ENCODE data around the gene ABCB11.

The ABCB11 gene

GRCh38 chr2:168993538-168993937, 37.6 kb downstream of the ABCB11 start:
- Histone ChIP-seq H3K4me1 (ENCODE audit: control insufficient read depth, insufficient read depth, low read length) (no peaks in the 10 kb centered on the region; the same call in 1 of the 2 replicates), H3K4me3 (ENCODE audit: low read depth, low read length) (no peak overlapping the region), H3K9me3 (ENCODE audit: control insufficient read depth, insufficient read depth, low read depth, low read length) (no peaks in the 10 kb centered on the region), H3K27ac (ENCODE audit: low read depth, low read length) (no peak overlapping the region), H3K36me3 (ENCODE audit: control insufficient read depth, insufficient read depth, low read length) (no peaks in the 10 kb centered on the region), H3K27me3 (ENCODE audit: control insufficient read depth, insufficient read depth, low read length) (no peaks in the 10 kb centered on the region), H3K9ac (ENCODE audit: low read length) (peak overlapping the region; percentile 20)

DNA sequence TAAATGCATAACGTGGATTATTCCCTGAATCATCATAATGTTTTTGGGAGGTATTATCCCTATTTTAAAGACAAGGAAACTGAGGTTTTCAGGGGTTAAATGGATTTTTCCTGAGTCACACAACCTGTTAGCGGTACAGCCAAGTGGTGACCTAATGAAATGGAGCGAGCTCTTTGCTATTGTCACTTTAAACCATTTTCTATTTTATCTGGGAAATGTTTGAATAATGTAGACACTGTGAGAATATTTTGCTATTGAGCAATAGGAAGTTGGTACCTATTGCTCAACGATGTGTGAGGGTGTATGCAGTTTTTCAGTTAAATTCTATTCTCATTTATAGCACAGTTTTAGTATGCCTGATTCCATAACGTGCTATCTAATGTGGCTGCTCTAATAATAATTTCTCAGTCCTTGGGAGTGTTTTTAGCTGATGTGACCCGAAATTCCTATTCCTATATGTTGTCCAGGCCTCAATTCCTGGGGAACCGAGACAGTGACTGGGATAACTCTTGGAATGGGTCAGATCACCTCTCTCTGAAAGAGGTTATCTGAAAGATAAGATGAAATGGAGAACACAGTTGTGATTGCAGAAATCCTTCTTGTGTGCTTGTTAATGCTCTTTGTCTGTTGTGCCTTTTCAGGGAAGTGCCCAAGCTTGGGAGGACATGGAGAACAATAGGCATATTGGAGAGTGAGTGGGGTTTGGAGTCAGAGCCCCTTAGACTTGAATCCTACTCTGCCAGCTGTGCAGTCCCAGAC, 38.4 kb downstream of the ABCB11 start:
- H3K4me3 ChIP-seq (ENCODE audit: low read depth, low read length), result no peak overlapping the region
- no peaks in the 10 kb centered on the region for H3K9me3 ChIP-seq (ENCODE audit: control insufficient read depth, insufficient read depth, low read depth, low read length)
- no peaks in the 10 kb centered on the region for H3K36me3 ChIP-seq (ENCODE audit: control insufficient read depth, insufficient read depth, low read length)
- H3K9ac ChIP-seq (ENCODE audit: low read length), result no peak overlapping the region
- H3K27me3 ChIP-seq (ENCODE audit: control insufficient read depth, insufficient read depth, low read length), result no peaks in the 10 kb centered on the region
- H3K4me1 ChIP-seq (ENCODE audit: control insufficient read depth, insufficient read depth, low read length), result no peaks in the 10 kb centered on the region; the same call in 1 of the 2 replicates
- no peak overlapping the region for H3K27ac ChIP-seq (ENCODE audit: low read depth, low read length)

DNA sequence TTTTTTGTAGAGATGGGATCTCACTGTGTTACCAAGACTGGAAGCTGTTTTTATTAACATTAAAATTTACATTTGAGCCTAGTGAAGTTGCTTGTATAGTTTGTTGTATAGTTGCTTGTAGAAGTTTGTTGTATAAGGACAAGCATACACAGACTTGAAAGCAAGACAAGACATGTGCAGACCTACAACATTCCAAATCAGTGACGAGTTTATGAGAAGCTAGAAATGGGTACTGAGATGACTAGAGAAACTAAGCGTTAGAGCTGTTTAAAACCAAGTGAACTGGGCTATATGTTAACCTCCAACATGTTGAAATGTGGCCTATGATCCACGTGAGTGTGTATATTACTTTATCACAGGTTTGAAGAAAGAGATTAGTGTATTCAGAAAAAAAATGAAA, 39.1 kb downstream of the ABCB11 start:
- Histone ChIP-seq H3K36me3 (ENCODE audit: control insufficient read depth, insufficient read depth, low read length) (no peaks in the 10 kb centered on the region), H3K9me3 (ENCODE audit: control insufficient read depth, insufficient read depth, low read depth, low read length) (no peaks in the 10 kb centered on the region), H3K9ac (ENCODE audit: low read length) (no peak overlapping the region), H3K27ac (ENCODE audit: low read depth, low read length) (no peak overlapping the region), H3K4me1 (ENCODE audit: control insufficient read depth, insufficient read depth, low read length) (no peaks in the 10 kb centered on the region; the same call in 1 of the 2 replicates), H3K27me3 (ENCODE audit: control insufficient read depth, insufficient read depth, low read length) (no peaks in the 10 kb centered on the region), H3K4me3 (ENCODE audit: low read depth, low read length) (no peak overlapping the region)

- Histone ChIP-seq H3K27me3 (ENCODE audit: control insufficient read depth, insufficient read depth, low read length) (no peaks in the 10 kb centered on the region), H3K27ac (ENCODE audit: low read depth, low read length) (no peak overlapping the region), H3K4me3 (ENCODE audit: low read depth, low read length) (no peak overlapping the region), H3K9ac (ENCODE audit: low read length) (no peak overlapping the region), H3K36me3 (ENCODE audit: control insufficient read depth, insufficient read depth, low read length) (no peaks in the 10 kb centered on the region), H3K9me3 (ENCODE audit: control insufficient read depth, insufficient read depth, low read depth, low read length) (no peaks in the 10 kb centered on the region), H3K4me1 (ENCODE audit: control insufficient read depth, insufficient read depth, low read length) (no peaks in the 10 kb centered on the region)
Observed at GRCh38 chr2:168988755-168989154, 42.4 kb downstream of the ABCB11 start.

- no peaks in the 10 kb centered on the region for H3K36me3 ChIP-seq (ENCODE audit: control insufficient read depth, insufficient read depth, low read length)
- H3K9me3 ChIP-seq (ENCODE audit: control insufficient read depth, insufficient read depth, low read depth, low read length), result no peaks in the 10 kb centered on the region
- no peak overlapping the region for H3K4me3 ChIP-seq (ENCODE audit: low read depth, low read length)
- no peak overlapping the region for H3K27ac ChIP-seq (ENCODE audit: low read depth, low read length)
- no peak overlapping the region for H3K9ac ChIP-seq (ENCODE audit: low read length)
- H3K4me1 ChIP-seq (ENCODE audit: control insufficient read depth, insufficient read depth, low read length), result no peaks in the 10 kb centered on the region
- H3K27me3 ChIP-seq (ENCODE audit: control insufficient read depth, insufficient read depth, low read length), result no peaks in the 10 kb centered on the region
Observed at GRCh38 chr2:168986398-168986943, 44.7 kb downstream of the ABCB11 start.

DNA sequence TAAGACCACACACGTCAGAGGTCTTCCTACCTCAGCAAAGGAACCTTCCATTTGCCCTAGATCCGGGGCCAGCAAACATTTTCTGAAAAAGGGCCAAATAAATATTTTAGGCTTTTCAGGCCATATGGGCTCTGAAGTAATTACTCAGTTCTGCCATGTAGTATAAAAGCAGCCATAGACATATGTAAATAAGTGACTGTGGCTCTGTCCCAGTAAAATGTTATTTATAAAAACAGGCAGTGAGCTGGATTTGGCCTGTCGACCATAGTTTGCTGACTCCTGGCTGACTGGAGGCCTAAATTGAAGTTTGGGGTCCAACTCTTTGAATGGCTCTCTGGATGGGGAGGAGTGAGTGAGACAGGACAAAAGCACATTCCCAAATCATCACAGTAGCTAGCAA, 49.5 kb downstream of the ABCB11 start:
- H3K27me3 ChIP-seq (ENCODE audit: control insufficient read depth, insufficient read depth, low read length), result no peaks in the 10 kb centered on the region
- H3K9ac ChIP-seq (ENCODE audit: low read length), result no peak overlapping the region
- no peak overlapping the region for H3K27ac ChIP-seq (ENCODE audit: low read depth, low read length)
- no peaks in the 10 kb centered on the region for H3K36me3 ChIP-seq (ENCODE audit: control insufficient read depth, insufficient read depth, low read length)
- H3K4me3 ChIP-seq (ENCODE audit: low read depth, low read length), result no peak overlapping the region
- H3K9me3 ChIP-seq (ENCODE audit: control insufficient read depth, insufficient read depth, low read depth, low read length), result no peaks in the 10 kb centered on the region
- H3K4me1 ChIP-seq (ENCODE audit: control insufficient read depth, insufficient read depth, low read length), result no peaks in the 10 kb centered on the region

DNA sequence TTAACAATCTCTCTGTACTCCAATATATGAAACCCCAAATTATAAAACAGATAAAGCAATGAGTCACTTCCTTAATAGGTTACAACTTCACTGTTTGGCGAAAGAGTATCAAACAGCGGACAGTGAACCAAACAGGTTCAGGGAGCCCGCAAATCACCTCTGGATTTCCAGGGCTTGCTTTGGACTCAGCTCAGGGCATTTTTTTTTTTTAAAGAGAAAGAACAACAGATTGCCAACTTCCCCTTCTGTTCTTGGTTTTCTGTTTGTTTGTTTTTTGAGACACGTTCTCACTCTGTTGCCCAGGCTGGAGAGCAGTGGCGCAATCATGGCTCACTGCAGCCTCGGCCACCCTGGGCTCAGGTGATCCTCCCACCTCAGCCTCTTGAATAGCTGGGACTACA, 52.7 kb downstream of the ABCB11 start:
- no peaks in the 10 kb centered on the region for H3K9me3 ChIP-seq (ENCODE audit: control insufficient read depth, insufficient read depth, low read depth, low read length)
- no peak overlapping the region for H3K27ac ChIP-seq (ENCODE audit: low read depth, low read length)
- no peak overlapping the region for H3K9ac ChIP-seq (ENCODE audit: low read length)
- no peak overlapping the region for H3K4me3 ChIP-seq (ENCODE audit: low read depth, low read length)
- no peaks in the 10 kb centered on the region for H3K27me3 ChIP-seq (ENCODE audit: control insufficient read depth, insufficient read depth, low read length)
- H3K36me3 ChIP-seq (ENCODE audit: control insufficient read depth, insufficient read depth, low read length), result no peaks in the 10 kb centered on the region
- H3K4me1 ChIP-seq (ENCODE audit: control insufficient read depth, insufficient read depth, low read length), result no peaks in the 10 kb centered on the region

DNA sequence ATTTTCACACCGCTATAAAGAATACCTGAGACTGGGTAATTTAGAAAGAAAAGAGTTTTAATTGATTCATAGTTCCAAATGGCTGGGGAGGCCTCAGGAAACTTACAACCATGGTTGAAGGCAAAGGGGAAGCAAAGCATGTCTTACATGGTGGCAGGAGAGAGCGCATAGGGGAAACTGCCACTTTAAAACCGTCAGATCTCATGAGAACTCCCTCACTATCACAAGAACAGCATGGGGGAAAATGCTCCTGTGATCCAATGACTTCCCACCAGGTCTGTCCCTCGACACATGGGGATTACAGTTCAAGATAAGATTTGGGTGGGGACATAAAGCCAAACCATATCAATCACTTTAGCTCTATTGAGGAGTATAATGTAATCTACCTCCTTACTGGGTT, 53.5 kb downstream of the ABCB11 start:
- Histone ChIP-seq H3K9me3 (ENCODE audit: control insufficient read depth, insufficient read depth, low read depth, low read length) (no peaks in the 10 kb centered on the region), H3K4me3 (ENCODE audit: low read depth, low read length) (no peak overlapping the region), H3K9ac (ENCODE audit: low read length) (no peak overlapping the region), H3K27me3 (ENCODE audit: control insufficient read depth, insufficient read depth, low read length) (no peaks in the 10 kb centered on the region), H3K4me1 (ENCODE audit: control insufficient read depth, insufficient read depth, low read length) (no peaks in the 10 kb centered on the region), H3K36me3 (ENCODE audit: control insufficient read depth, insufficient read depth, low read length) (no peaks in the 10 kb centered on the region), H3K27ac (ENCODE audit: low read depth, low read length) (no peak overlapping the region)

GRCh38 chr2:168976034-168976654, 55.0 kb downstream of the ABCB11 start:
- H3K9me3 ChIP-seq (ENCODE audit: control insufficient read depth, insufficient read depth, low read depth, low read length), result no peaks in the 10 kb centered on the region
- no peak overlapping the region for H3K27ac ChIP-seq (ENCODE audit: low read depth, low read length)
- no peaks in the 10 kb centered on the region for H3K4me1 ChIP-seq (ENCODE audit: control insufficient read depth, insufficient read depth, low read length)
- no peak overlapping the region for H3K9ac ChIP-seq (ENCODE audit: low read length)
- no peaks in the 10 kb centered on the region for H3K36me3 ChIP-seq (ENCODE audit: control insufficient read depth, insufficient read depth, low read length)
- H3K27me3 ChIP-seq (ENCODE audit: control insufficient read depth, insufficient read depth, low read length), result no peaks in the 10 kb centered on the region
- no peak overlapping the region for H3K4me3 ChIP-seq (ENCODE audit: low read depth, low read length)

DNA sequence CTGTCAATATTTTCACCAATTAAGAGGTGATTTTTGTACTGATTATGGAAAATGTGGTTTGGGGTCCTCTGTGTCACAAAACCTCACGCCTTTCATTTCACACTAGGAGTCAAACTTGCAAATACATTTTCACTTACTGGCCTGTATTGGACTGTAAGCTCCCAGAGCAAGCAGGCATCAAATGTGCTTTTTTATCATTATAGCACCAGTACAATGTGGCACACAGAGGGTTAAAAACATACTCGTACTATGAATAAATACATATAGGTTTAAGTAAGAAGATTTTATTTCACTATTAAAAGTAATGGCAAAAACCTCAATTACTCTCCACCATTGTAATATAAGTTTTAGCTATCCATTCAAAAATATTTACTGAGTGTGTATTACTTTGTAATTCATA, 56.7 kb downstream of the ABCB11 start:
- H3K9ac ChIP-seq (ENCODE audit: low read length), result no peak overlapping the region
- H3K4me3 ChIP-seq (ENCODE audit: low read depth, low read length), result no peak overlapping the region
- H3K36me3 ChIP-seq (ENCODE audit: control insufficient read depth, insufficient read depth, low read length), result no peaks in the 10 kb centered on the region
- no peaks in the 10 kb centered on the region for H3K9me3 ChIP-seq (ENCODE audit: control insufficient read depth, insufficient read depth, low read depth, low read length)
- H3K27me3 ChIP-seq (ENCODE audit: control insufficient read depth, insufficient read depth, low read length), result no peaks in the 10 kb centered on the region
- no peaks in the 10 kb centered on the region for H3K4me1 ChIP-seq (ENCODE audit: control insufficient read depth, insufficient read depth, low read length)
- H3K27ac ChIP-seq (ENCODE audit: low read depth, low read length), result no peak overlapping the region

DNA sequence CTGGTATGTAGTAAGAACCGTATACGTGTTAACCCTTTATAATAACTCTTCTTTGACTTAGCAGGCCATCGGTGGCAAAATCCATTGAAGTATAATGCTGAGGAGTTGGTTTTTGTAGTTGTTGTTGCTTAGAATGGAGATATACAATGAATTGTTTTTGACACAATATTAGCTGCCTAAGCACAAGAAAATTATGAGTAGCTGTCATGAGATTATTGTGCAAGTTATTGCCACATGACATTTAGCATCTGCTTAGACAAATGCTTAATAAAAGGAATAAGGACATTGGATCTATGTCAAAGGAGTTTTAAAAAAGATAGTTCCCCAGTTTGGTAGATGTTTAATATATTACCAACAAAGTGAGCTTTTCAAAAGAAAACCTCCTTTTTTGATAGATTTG, 59.9 kb downstream of the ABCB11 start:
- H3K27ac ChIP-seq (ENCODE audit: low read depth, low read length), result no peak overlapping the region
- H3K9me3 ChIP-seq (ENCODE audit: control insufficient read depth, insufficient read depth, low read depth, low read length), result no peaks in the 10 kb centered on the region
- no peak overlapping the region for H3K4me3 ChIP-seq (ENCODE audit: low read depth, low read length)
- H3K9ac ChIP-seq (ENCODE audit: low read length), result no peak overlapping the region
- H3K27me3 ChIP-seq (ENCODE audit: control insufficient read depth, insufficient read depth, low read length), result no peaks in the 10 kb centered on the region
- no peaks in the 10 kb centered on the region for H3K36me3 ChIP-seq (ENCODE audit: control insufficient read depth, insufficient read depth, low read length)
- no peaks in the 10 kb centered on the region for H3K4me1 ChIP-seq (ENCODE audit: control insufficient read depth, insufficient read depth, low read length)

Measured in HUES6 (cell line).